ENCODE measurements around the gene GLI2.

DNA sequence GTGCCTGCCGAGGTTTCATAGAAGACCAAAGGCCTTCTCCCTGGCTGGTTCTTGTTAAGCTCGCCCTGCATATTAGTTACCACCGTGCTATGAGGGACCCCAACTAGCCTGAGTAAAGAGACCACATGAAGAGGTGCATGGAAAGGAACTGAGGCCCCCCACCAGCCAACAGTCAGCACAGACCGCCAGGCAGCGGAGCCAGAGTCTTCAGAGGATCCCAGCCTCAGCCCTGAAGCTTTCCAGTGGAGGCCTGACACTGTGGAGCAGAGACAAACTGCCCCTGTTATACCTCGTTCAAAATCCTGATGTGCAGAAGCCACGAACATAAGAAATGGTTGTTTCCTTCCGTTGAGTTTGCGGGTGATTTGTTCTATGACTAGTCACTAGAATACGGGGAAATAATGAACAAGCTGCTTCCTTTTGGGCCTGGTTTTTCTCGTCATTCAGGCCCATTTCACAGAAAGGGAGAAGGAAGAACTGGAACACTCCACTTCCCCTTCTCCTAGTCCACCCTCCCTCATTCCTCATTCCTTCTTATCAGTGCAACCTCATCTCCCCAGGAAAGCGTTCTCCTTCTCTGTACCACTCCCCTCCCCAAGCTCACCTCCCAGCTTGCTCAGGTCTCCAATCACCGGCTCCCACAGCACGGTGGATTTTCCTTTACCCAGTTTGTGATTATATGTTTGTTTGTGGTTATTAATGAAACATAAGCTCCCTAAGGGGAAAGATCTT is 3.0 kb upstream of the GLI2 start:
- no peak for TF ChIP-seq POLR2A (IDR thresholded peaks at IDR 0.05)
- TF ChIP-seq, protein P1, sequence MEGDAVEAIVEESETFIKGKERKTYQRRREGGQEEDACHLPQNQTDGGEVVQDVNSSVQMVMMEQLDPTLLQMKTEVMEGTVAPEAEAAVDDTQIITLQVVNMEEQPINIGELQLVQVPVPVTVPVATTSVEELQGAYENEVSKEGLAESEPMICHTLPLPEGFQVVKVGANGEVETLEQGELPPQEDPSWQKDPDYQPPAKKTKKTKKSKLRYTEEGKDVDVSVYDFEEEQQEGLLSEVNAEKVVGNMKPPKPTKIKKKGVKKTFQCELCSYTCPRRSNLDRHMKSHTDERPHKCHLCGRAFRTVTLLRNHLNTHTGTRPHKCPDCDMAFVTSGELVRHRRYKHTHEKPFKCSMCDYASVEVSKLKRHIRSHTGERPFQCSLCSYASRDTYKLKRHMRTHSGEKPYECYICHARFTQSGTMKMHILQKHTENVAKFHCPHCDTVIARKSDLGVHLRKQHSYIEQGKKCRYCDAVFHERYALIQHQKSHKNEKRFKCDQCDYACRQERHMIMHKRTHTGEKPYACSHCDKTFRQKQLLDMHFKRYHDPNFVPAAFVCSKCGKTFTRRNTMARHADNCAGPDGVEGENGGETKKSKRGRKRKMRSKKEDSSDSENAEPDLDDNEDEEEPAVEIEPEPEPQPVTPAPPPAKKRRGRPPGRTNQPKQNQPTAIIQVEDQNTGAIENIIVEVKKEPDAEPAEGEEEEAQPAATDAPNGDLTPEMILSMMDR (IDR thresholded peaks at IDR 0.05): no peak

Measured in ovary (tissue), 3 donors.